HepG2 (cell line): Measurements from ENCODE around the gene SHISA9. TPM values are rescaled to one million over a fixed set of nuclear protein-coding genes. Genes with fewer than 3 reads are reported as not detected.

ENCODE experiments used
- AFF4 ChIP-seq: sonication (generic); formaldehyde crosslinking; IDR thresholded peaks from 2 replicates; pipeline ENCODE4 v1.4.0; 2020; ENCODE audit warnings: missing genetic modification reagents
- ARID5B ChIP-seq: IDR thresholded peaks from 2 replicates; pipeline ENCODE4 v1.4.0; 2020; ENCODE audit warnings: mild to moderate bottlenecking, missing genetic modification reagents
- ETV6 ChIP-seq: sonication (generic); formaldehyde crosslinking; conservative IDR thresholded peaks from 2 replicates; pipeline ENCODE4 v1.4.0; 2020; ENCODE audit warnings: missing genetic modification reagents
- FOXJ3 ChIP-seq: sonication (generic); formaldehyde crosslinking; IDR thresholded peaks from 2 replicates; pipeline ENCODE4 v1.4.0; 2020; ENCODE audit warnings: missing genetic modification reagents, mild to moderate bottlenecking, borderline replicate concordance
- GPN1 ChIP-seq: sonication (generic); formaldehyde crosslinking; IDR thresholded peaks from 2 replicates; pipeline ENCODE4 v1.5.1; 2020; ENCODE audit warnings: missing genetic modification reagents, borderline replicate concordance
- GTF2F1 ChIP-seq: fragments of 150-350 bp; IDR thresholded peaks from 2 replicates; pipeline ENCODE4 v1.6.1; 2014; ENCODE audit warnings: low read length
- HNF1B ChIP-seq: sonication (generic); formaldehyde crosslinking; IDR thresholded peaks from 2 replicates; pipeline ENCODE4 v1.5.1; 2020; ENCODE audit warnings: mild to moderate bottlenecking, moderate library complexity, missing genetic modification reagents
- HNRNPL ChIP-seq: fragments of 200-400 bp; formaldehyde crosslinking; IDR thresholded peaks from 2 replicates; pipeline ENCODE4 v1.6.1; 2017; ENCODE audit warnings: mild to moderate bottlenecking, low read depth, low read length
- IRX3 ChIP-seq: sonication (generic); formaldehyde crosslinking; IDR thresholded peaks from 2 replicates; pipeline ENCODE4 v1.8.1; 2023; ENCODE audit warnings: mild to moderate bottlenecking, low read depth, missing genetic modification reagents, borderline replicate concordance
- KLF15 ChIP-seq: sonication (generic); formaldehyde crosslinking; IDR thresholded peaks from 2 replicates; pipeline ENCODE4 v1.8.1; 2023; ENCODE audit warnings: borderline replicate concordance, mild to moderate bottlenecking, inconsistent platforms, missing genetic modification reagents, mixed read lengths
- MAFK ChIP-seq, 2 experiments: IDR thresholded peaks in 1 of 2; conservative IDR thresholded peaks in 1 of 2; 2 replicates each; pipeline ENCODE4 v1.6.1; 2011; ENCODE audit warnings: improper control_type of control experiment in 2 of 2, low read length in 2 of 2
- MEIS1 ChIP-seq: sonication (generic); formaldehyde crosslinking; IDR thresholded peaks from 2 replicates; pipeline ENCODE4 v1.9.0; 2021; ENCODE audit warnings: mild to moderate bottlenecking, missing genetic modification reagents, moderate library complexity, borderline replicate concordance
- MTF1 ChIP-seq: sonication (generic); formaldehyde crosslinking; IDR thresholded peaks from 2 replicates; pipeline ENCODE4 v1.5.0; 2020; ENCODE audit warnings: missing genetic modification reagents
- NBN ChIP-seq: fragments of 450-650 bp; conservative IDR thresholded peaks from 2 replicates; pipeline ENCODE4 v1.6.1; 2017
- PREB ChIP-seq: sonication (generic); formaldehyde crosslinking; IDR thresholded peaks from 2 replicates; pipeline ENCODE4 v1.4.0; 2020; ENCODE audit warnings: missing genetic modification reagents
- SSRP1 ChIP-seq: IDR thresholded peaks from 2 replicates; pipeline ENCODE4 v1.6.1; 2016; ENCODE audit warnings: control low read depth
- ZNF431 ChIP-seq: sonication (generic); formaldehyde crosslinking; IDR thresholded peaks from 2 replicates; pipeline ENCODE4 v1.9.0; 2022; ENCODE audit warnings: missing genetic modification reagents, low read depth, mild to moderate bottlenecking, borderline replicate concordance
- ZNF619 ChIP-seq: sonication (generic); formaldehyde crosslinking; IDR thresholded peaks from 2 replicates; pipeline ENCODE4 v1.4.0; 2020; ENCODE audit warnings: mild to moderate bottlenecking, missing genetic modification reagents
- ZNF629 ChIP-seq: sonication (generic); formaldehyde crosslinking; conservative IDR thresholded peaks from 2 replicates; pipeline ENCODE4 v1.5.0; 2020; ENCODE audit warnings: missing genetic modification reagents
- ZNF790 ChIP-seq: sonication (generic); formaldehyde crosslinking; IDR thresholded peaks from 2 replicates; pipeline ENCODE4 v1.8.0; 2022; ENCODE audit warnings: missing genetic modification reagents, mild to moderate bottlenecking, borderline replicate concordance
- polyA plus RNA-seq, 8 experiments: library from polyadenylated mRNA; depleted of rRNA in 3 of 8; stranded (reverse) in 7 of 8; unstranded in 1 of 8; fragments of >200 nt; fragmentation: Illumina TruSeq in 4 of 8; extraction: Trizol in 4 of 8; gene quantifications; 2 replicates each; pipeline versions ENCODE4 v1.2.1 to v1.2.3, GENCODE V29; 2011 to 2016; ENCODE audit warnings: low read depth in 4 of 8, missing spikeins in 1 of 8, mixed read lengths in 1 of 8; ENCODE audit not compliant: insufficient read depth in 1 of 8
- total RNA-seq, 5 experiments: library from RNA; depleted of rRNA; stranded (reverse); fragments of >200 nt; fragmentation: Illumina TruSeq; extraction: Trizol; gene quantifications; 2 replicates each; pipeline ENCODE4 v1.2.3, GENCODE V29; 2016; ENCODE audit warnings: low read depth in 1 of 5

SHISA9 gene
- total and polyA plus RNA-seq, 2 of the 13 experiments (the other 11 are each of a cell fraction or from before 2014, with no cell fraction given): 0.01 TPM; not detected in 1

GRCh38 chr16:13269905-13270528 lies 368.6 kb downstream of the SHISA9 start (continued):
- peak; percentile 95 for TF ChIP-seq HNF1B (CRISPR knock-in tag)
- no peak for TF ChIP-seq ZNF790 (CRISPR knock-in tag)
- no peak for TF ChIP-seq HNRNPL
- TF ChIP-seq FOXJ3 (CRISPR knock-in tag): peak; percentile 100
- TF ChIP-seq AFF4 (CRISPR knock-in tag): no peak
- TF ChIP-seq GTF2F1: no peak
- TF ChIP-seq ZNF619: peak; percentile 96
- no peak for TF ChIP-seq PREB (CRISPR knock-in tag)
- no peak for TF ChIP-seq MTF1 (CRISPR knock-in tag)
- peak; percentile 89; the same call in 1 of the 2 replicates for TF ChIP-seq SSRP1 (CRISPR knock-in tag)
- peak; percentile 97 for TF ChIP-seq MEIS1 (CRISPR knock-in tag)
- peak in 1 of 2 experiments; percentile 34; a peak in 2 of 4 replicates for TF ChIP-seq MAFK (conservative IDR thresholded peaks at IDR 0.05 in 1 of 2, IDR thresholded peaks at IDR 0.05 in 1 of 2; ENCODE audit: low read length in 2 of 2)
- TF ChIP-seq NBN: no peak
- TF ChIP-seq GPN1: no peak
- peak; percentile 66; the same call in 1 of the 2 replicates for TF ChIP-seq ETV6
- TF ChIP-seq ZNF629 (CRISPR knock-in tag): peak; percentile 69
- TF ChIP-seq IRX3 (CRISPR knock-in tag): peak; percentile 81; the same call in 1 of the 2 replicates
- peak; percentile 99 for TF ChIP-seq ARID5B
- no peak; the same call in 1 of the 2 replicates for TF ChIP-seq ZNF431 (CRISPR knock-in tag)
- TF ChIP-seq KLF15 (CRISPR knock-in tag): no peak
